Measurements from ENCODE around the gene PRSS1.

The PRSS1 gene

DNA sequence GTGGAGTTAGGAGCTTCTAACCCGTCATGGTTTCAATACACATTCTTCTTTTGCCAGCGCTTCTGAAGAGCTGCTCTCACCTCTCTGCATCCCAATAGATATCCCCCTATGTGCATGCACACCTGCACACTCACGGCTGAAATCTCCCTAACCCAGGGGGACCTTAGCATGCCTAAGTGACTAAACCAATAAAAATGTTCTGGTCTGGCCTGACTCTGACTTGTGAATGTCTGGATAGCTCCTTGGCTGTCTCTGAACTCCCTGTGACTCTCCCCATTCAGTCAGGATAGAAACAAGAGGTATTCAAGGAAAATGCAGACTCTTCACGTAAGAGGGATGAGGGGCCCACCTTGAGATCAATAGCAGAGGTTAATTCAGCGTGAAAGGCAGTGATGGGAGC is 43.9 kb downstream of the PRSS1 start:
- DNase-seq (ENCODE audit: low spot score) = no peak

DNA sequence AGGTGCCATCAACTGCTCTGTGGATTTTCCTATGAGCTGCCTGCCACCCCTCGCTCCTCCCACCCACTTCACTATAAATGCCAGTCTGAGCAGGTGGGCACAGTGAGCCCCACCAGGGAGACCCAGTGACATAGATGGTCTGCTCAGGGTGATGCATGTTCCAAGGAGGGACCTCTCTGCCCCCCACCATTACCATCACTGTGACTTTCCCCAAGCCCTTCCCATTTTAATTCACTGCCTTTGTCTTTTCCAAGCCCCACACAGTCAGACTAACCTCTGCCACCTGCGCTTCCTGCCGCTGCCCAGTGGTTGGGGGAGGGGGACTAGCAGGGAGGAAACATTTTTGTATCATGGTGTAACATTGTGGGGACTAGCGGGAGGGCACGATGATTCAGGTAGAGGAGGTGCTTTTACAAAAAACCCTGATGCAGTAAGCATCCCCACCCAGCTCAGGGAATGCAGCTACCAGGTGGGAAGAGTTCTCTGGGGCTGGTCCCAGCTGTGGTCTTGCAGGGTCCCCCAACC is 46.1 kb downstream of the PRSS1 start:
- DNase-seq (ENCODE audit: low spot score) = no peak

GRCh38 chr7:142796001-142796500 is 46.8 kb downstream of the PRSS1 start:
- DNase-seq (ENCODE audit: low spot score) = no peak

DNA sequence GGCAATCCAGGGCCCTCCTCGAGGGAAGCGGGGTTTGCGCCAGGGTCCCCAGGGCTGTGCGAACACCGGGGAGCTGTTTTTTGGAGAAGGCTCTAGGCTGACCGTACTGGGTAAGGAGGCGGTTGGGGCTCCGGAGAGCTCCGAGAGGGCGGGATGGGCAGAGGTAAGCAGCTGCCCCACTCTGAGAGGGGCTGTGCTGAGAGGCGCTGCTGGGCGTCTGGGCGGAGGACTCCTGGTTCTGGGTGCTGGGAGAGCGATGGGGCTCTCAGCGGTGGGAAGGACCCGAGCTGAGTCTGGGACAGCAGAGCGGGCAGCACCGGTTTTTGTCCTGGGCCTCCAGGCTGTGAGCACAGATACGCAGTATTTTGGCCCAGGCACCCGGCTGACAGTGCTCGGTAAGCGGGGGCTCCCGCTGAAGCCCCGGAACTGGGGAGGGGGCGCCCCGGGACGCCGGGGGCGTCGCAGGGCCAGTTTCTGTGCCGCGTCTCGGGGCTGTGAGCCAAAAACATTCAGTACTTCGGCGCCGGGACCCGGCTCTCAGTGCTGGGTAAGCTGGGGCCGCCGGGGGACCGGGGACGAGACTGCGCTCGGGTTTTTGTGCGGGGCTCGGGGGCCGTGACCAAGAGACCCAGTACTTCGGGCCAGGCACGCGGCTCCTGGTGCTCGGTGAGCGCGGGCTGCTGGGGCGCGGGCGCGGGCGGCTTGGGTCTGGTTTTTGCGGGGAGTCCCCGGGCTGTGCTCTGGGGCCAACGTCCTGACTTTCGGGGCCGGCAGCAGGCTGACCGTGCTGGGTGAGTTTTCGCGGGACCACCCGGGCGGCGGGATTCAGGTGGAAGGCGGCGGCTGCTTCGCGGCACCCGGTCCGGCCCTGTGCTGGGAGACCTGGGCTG is 47.5 kb downstream of the PRSS1 start:
- DNase-seq (ENCODE audit: low spot score) = no peak

DNA sequence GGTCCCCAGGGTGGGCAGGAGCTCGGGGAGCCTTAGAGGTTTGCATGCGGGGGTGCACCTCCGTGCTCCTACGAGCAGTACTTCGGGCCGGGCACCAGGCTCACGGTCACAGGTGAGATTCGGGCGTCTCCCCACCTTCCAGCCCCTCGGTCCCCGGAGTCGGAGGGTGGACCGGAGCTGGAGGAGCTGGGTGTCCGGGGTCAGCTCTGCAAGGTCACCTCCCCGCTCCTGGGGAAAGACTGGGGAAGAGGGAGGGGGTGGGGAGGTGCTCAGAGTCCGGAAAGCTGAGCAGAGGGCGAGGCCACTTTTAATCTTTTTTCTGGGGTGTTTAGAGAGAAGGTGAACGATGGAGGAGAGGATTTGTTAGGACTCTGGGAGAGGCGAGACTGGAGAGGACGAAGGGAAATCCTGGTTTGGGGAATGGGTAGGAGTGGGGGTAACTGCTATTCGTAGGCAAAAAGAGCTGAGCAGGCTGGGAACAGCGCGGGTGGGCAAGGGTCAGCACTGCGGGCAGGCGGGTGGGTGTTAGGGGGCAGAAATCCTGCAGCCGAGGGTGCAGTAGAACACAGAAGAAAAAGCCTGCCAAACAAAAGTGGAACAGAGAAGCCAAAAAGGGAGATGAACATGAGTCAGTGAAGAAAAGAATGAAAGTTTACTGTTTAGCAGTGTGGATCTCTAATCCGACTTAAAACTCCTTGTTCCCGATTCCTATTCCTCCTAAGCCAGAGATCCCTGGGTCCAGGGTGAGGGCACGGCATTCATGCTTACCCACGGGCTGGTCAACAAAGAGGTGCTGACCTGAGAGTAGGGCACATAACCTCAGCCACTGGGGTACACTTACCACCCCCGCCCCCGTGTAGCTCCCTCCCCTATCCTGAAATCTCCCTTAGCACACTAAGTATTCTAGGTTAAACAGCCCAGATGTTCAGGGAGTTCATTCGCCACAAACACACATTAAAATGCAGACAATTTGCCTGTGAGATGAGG is 48.4 kb downstream of the PRSS1 start:
- DNase-seq (ENCODE audit: low spot score) = no peak

GRCh38 chr7:142798451-142799436 is 49.5 kb downstream of the PRSS1 start:
- DNase-seq (ENCODE audit: low spot score) = no peak

DNA sequence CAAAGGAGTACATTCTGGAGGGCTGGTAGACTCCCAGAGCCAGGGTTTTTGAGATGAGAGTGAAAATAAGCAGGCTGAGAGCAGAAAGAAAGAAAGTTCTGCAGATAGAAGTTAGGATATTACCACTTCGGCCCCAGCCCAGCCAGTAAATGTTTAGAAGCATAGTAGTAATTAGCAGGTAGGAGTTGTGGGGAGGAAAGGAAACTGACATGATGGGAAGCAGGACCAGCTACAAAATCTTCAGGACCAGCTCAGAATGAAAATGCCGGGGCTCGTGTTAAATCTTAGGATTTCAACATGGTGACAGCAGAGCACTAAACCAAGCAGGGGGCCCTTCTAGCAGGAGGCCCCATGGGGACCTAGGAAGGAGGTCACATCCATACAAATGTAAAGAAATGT is 50.2 kb downstream of the PRSS1 start:
- DNase-seq (ENCODE audit: low spot score) = no peak

GRCh38 chr7:142800088-142800487 is 50.8 kb downstream of the PRSS1 start:
- DNase-seq (ENCODE audit: low spot score) = no peak

GRCh38 chr7:142800699-142801260 is 51.5 kb downstream of the PRSS1 start:
- DNase-seq (ENCODE audit: low spot score) = no peak

DNA sequence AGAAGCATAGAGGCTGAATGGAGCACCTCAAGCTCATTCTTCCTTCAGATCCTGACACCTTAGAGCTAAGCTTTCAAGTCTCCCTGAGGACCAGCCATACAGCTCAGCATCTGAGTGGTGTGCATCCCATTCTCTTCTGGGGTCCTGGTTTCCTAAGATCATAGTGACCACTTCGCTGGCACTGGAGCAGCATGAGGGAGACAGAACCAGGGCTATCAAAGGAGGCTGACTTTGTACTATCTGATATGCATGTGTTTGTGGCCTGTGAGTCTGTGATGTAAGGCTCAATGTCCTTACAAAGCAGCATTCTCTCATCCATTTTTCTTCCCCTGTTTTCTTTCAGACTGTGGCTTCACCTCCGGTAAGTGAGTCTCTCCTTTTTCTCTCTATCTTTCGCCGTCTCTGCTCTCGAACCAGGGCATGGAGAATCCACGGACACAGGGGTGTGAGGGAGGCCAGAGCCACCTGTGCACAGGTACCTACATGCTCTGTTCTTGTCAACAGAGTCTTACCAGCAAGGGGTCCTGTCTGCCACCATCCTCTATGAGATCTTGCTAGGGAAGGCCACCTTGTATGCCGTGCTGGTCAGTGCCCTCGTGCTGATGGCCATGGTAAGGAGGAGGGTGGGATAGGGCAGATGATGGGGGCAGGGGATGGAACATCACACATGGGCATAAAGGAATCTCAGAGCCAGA is 52.5 kb downstream of the PRSS1 start:
- no peak for DNase-seq (ENCODE audit: low spot score)

DNA sequence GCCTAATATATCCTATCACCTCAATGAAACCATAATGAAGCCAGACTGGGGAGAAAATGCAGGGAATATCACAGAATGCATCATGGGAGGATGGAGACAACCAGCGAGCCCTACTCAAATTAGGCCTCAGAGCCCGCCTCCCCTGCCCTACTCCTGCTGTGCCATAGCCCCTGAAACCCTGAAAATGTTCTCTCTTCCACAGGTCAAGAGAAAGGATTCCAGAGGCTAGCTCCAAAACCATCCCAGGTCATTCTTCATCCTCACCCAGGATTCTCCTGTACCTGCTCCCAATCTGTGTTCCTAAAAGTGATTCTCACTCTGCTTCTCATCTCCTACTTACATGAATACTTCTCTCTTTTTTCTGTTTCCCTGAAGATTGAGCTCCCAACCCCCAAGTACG is 53.0 kb downstream of the PRSS1 start:
- no peak for DNase-seq (ENCODE audit: low spot score)

Measured in putamen (tissue), 1 donor.